GM23338 (cell line): ENCODE measurements around the gene MORC4. TPM values are rescaled to one million over a fixed set of nuclear protein-coding genes. Genes with fewer than 3 reads are reported as not detected.

Source experiments
- ATAC-seq: fragments of 200-7000 bp; cut with Tn5 transposase; 3 replicates; pipeline ENCODE4 v1.9.1; 2020
- DNase-seq: peaks from one replicate; pipeline ENCODE4 v3.0.0-alpha.2; 2015; ENCODE audit warnings: low spot score
- H2AFZ ChIP-seq: fragments of 200-600 bp; sonication (generic); 2 replicates; pipeline ENCODE4 v1.8.0; 2016; ENCODE audit warnings: antibody characterized with exemption, mild to moderate bottlenecking, moderate library complexity
- H3F3A ChIP-seq: fragments of 200-600 bp; sonication (generic); replicated peaks from 2 replicates; pipeline ENCODE4 v1.8.0; 2017; ENCODE audit warnings: antibody characterized with exemption, mixed run types, low read depth
- H3K27ac ChIP-seq: fragments of 200-600 bp; sonication (generic); 2 replicates; pipeline ENCODE4 v1.6.1; 2016; ENCODE audit warnings: low read depth
- H3K27me3 ChIP-seq: fragments of 200-600 bp; sonication (generic); 2 replicates; pipeline ENCODE4 v1.8.0; 2016; ENCODE audit warnings: mild to moderate bottlenecking, mixed run types, moderate library complexity; ENCODE audit not compliant: insufficient read depth
- H3K36me3 ChIP-seq: fragments of 200-600 bp; sonication (generic); 2 replicates; pipeline ENCODE4 v1.8.0; 2016; ENCODE audit warnings: mild to moderate bottlenecking; ENCODE audit not compliant: insufficient read depth
- H3K4me1 ChIP-seq: fragments of 200-600 bp; sonication (generic); 2 replicates; pipeline ENCODE4 v1.8.0; 2016; ENCODE audit warnings: mild to moderate bottlenecking, moderate library complexity; ENCODE audit not compliant: insufficient read depth
- H3K4me2 ChIP-seq: fragments of 200-600 bp; sonication (generic); 2 replicates; pipeline ENCODE4 v1.7.1; 2017; ENCODE audit warnings: mixed run types
- H3K4me3 ChIP-seq: fragments of 200-600 bp; sonication (generic); 2 replicates; pipeline ENCODE4 v1.6.1; 2016; ENCODE audit warnings: mixed run types
- H3K79me2 ChIP-seq: fragments of 200-600 bp; sonication (generic); replicated peaks from 2 replicates; pipeline ENCODE4 v1.8.0; 2017; ENCODE audit warnings: mild to moderate bottlenecking; ENCODE audit not compliant: insufficient read depth
- H3K9me2 ChIP-seq: fragments of 200-600 bp; sonication (generic); 2 replicates; pipeline ENCODE4 v1.8.0; 2017; ENCODE audit not compliant: insufficient read depth
- H4K20me1 ChIP-seq: fragments of 200-600 bp; sonication (generic); replicated peaks from 2 replicates; pipeline ENCODE4 v1.8.0; 2017; ENCODE audit warnings: mild to moderate bottlenecking; ENCODE audit not compliant: insufficient read depth
- H3K27ac Mint-ChIP-seq: 2 replicates; pipeline ENCODE4 v1.8.0; 2020; ENCODE audit warnings: inconsistent platforms, mild to moderate bottlenecking, moderate library complexity, mixed read lengths
- H3K27me3 Mint-ChIP-seq: 3 replicates; pipeline ENCODE4 v1.8.0; 2022; ENCODE audit warnings: low read depth, mild to moderate bottlenecking, moderate library complexity, mixed read lengths, inconsistent platforms; ENCODE audit not compliant: insufficient read depth, poor library complexity
- H3K36me3 Mint-ChIP-seq: 3 replicates; pipeline ENCODE4 v1.8.0; 2021; ENCODE audit warnings: low read depth, mild to moderate bottlenecking, inconsistent platforms, moderate library complexity, mixed read lengths
- H3K4me1 Mint-ChIP-seq: 3 replicates; pipeline ENCODE4 v1.8.0; 2020; ENCODE audit warnings: mild to moderate bottlenecking, inconsistent platforms, mixed read lengths
- H3K4me3 Mint-ChIP-seq: 3 replicates; pipeline ENCODE4 v1.8.0; 2021; ENCODE audit warnings: moderate library complexity, mild to moderate bottlenecking, inconsistent platforms, mixed read lengths
- H3K9me3 Mint-ChIP-seq: 3 replicates; pipeline ENCODE4 v1.8.0; 2020; ENCODE audit warnings: moderate library complexity, mild to moderate bottlenecking, inconsistent platforms, mixed read lengths
- CREB1 ChIP-seq: fragments of 250-450 bp; sonication (Bioruptor Pico); IDR thresholded peaks from 2 replicates; pipeline ENCODE4 v1.5.0; 2020; ENCODE audit warnings: low read depth, mild to moderate bottlenecking, moderate library complexity
- CTCF ChIP-seq, 2 experiments: fragments of 200-600 bp in 1 of 2; sonication (generic) in 1 of 2; conservative IDR thresholded peaks; 2 replicates each; pipeline versions ENCODE4 v1.5.1 to v1.6.1; 2016 to 2017; ENCODE audit warnings: antibody characterized with exemption in 2 of 2, low read depth in 2 of 2, mild to moderate bottlenecking in 2 of 2, moderate library complexity in 1 of 2
- ETS1 ChIP-seq: IDR thresholded peaks from 2 replicates; pipeline ENCODE4 v1.6.1; 2016; ENCODE audit warnings: antibody characterized with exemption
- EZH2 ChIP-seq: fragments of 200-600 bp; sonication (generic); IDR thresholded peaks from one replicate; pipeline ENCODE4 v1.8.0; 2017; ENCODE audit warnings: antibody characterized with exemption, mild to moderate bottlenecking, low read depth; ENCODE audit not compliant: unreplicated experiment
- EZH2phosphoT487 ChIP-seq: fragments of 200-600 bp; sonication (generic); IDR thresholded peaks from one replicate; pipeline ENCODE4 v1.8.1; 2018; ENCODE audit warnings: antibody characterized with exemption; ENCODE audit not compliant: unreplicated experiment
- JUNB ChIP-seq: IDR thresholded peaks from one replicate; pipeline ENCODE4 v1.6.1; 2016; ENCODE audit warnings: antibody characterized with exemption; ENCODE audit not compliant: unreplicated experiment
- NANOG ChIP-seq: IDR thresholded peaks from 2 replicates; pipeline ENCODE4 v1.6.1; 2016; ENCODE audit warnings: antibody characterized with exemption, borderline replicate concordance
- POLR2AphosphoS5 ChIP-seq: IDR thresholded peaks from 2 replicates; pipeline ENCODE4 v1.6.1; 2016; ENCODE audit warnings: antibody characterized with exemption, low read depth
- REST ChIP-seq: IDR thresholded peaks from one replicate; pipeline ENCODE4 v1.6.1; 2018; ENCODE audit warnings: antibody characterized with exemption; ENCODE audit not compliant: unreplicated experiment
- STAT1 ChIP-seq: IDR thresholded peaks from one replicate; pipeline ENCODE4 v1.6.1; 2016; ENCODE audit warnings: antibody characterized with exemption; ENCODE audit not compliant: unreplicated experiment
- ZNF114 ChIP-seq: fragments of 250-450 bp; sonication (Bioruptor Pico); IDR thresholded peaks from 2 replicates; pipeline ENCODE4 v1.5.0; 2020; ENCODE audit warnings: mild to moderate bottlenecking, moderate library complexity
- ZNF331 ChIP-seq: fragments of 250-450 bp; sonication (Bioruptor Pico); IDR thresholded peaks from 2 replicates; pipeline ENCODE4 v1.5.0; 2020; ENCODE audit warnings: low read depth, mild to moderate bottlenecking, moderate library complexity
- ZNF462 ChIP-seq: fragments of 250-450 bp; sonication (Bioruptor Pico); IDR thresholded peaks from 2 replicates; pipeline ENCODE4 v1.5.0; 2020; ENCODE audit warnings: mild to moderate bottlenecking, moderate library complexity
- polyA plus RNA-seq: library from polyadenylated mRNA; unstranded; fragments of >200 nt; fragmentation: Nextera tagmentation; extraction: Ambion mirVana; gene quantifications from 2 replicates; pipeline ENCODE4 v1.2.1, GENCODE V29; 2016
- total RNA-seq: library from RNA; depleted of rRNA; stranded (reverse); fragments of >200 nt; shearing (Covaris generic); gene quantifications from 2 replicates; pipeline ENCODE4 v1.2.3, GENCODE V29; 2014

Gene MORC4
- total and polyA plus RNA-seq, 2 experiments from 2014 or later: 1.6 to 1.7 TPM

- Mint-ChIP-seq H3K27me3 (peaks cover 1% of the 10 kb centered on the region), H3K9me3 (no peaks in the 10 kb centered on the region), H3K4me1 (no peaks in the 10 kb centered on the region), H3K4me3 (no peak overlapping the region), H3K36me3 (no peaks in the 10 kb centered on the region), H3K27ac (no peak overlapping the region)
- ATAC-seq (no peak), DNase-seq (no peak)
- no peaks in the 10 kb centered on the region for H3K9me2 ChIP-seq
- H3K4me3 ChIP-seq: no peak overlapping the region
- H3K27me3 ChIP-seq: no peaks in the 10 kb centered on the region
- no peak overlapping the region for H3K4me2 ChIP-seq
- TF ChIP-seq EZH2phosphoT487 (no peak), ZNF114 (CRISPR knock-in tag) (no peak), POLR2AphosphoS5 (no peak), ZNF462 (CRISPR knock-in tag) (no peak), CREB1 (CRISPR knock-in tag) (no peak), ETS1 (no peak), JUNB (no peak), REST (no peak), STAT1 (no peak), EZH2 (no peak), NANOG (no peak), CTCF (conservative IDR thresholded peaks at IDR 0.05; ENCODE audit: low read depth in 2 of 2) (no peak), ZNF331 (no peak)
- H2AFZ ChIP-seq: no peak overlapping the region
- H3K27ac ChIP-seq: no peak overlapping the region
- no peaks in the 10 kb centered on the region for H3K36me3 ChIP-seq
- no peaks in the 10 kb centered on the region for H4K20me1 ChIP-seq
- no peaks in the 10 kb centered on the region for H3K79me2 ChIP-seq
- no peaks in the 10 kb centered on the region for H3K4me1 ChIP-seq
- H3F3A ChIP-seq: no peaks in the 10 kb centered on the region
Measured at GRCh38 chrX:106905064-106905708, 94.8 kb downstream of the MORC4 start.
